ENCODE results near the gene RASA1. TPM values are rescaled to one million over a fixed set of nuclear protein-coding genes. Genes with fewer than 3 reads are reported as not detected.

RASA1 gene
- total RNA-seq, 1 donor from 2014 or later = 53.8 TPM

DNA sequence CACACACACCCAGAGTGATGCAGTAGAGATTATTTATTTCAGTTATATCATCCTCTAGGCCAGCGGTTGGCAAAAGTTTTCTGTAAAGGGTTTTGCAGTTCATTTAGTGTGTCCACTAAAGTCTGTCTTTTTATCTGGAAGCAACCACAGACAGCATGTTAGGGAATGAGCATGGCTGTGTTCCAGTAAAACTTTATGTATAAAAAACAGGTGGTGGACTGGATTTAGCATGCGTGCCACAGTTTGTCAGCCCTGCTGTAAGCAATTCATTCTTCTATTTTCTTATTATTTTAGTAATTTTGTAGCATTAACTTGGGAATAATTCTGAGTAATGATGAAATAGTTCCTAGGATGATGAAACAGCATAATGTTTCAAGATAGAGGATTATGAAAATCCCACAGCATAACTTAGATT lies 93.4 kb downstream of the RASA1 start:
- DNase-seq (ENCODE audit: low read depth) = no peak

DNA sequence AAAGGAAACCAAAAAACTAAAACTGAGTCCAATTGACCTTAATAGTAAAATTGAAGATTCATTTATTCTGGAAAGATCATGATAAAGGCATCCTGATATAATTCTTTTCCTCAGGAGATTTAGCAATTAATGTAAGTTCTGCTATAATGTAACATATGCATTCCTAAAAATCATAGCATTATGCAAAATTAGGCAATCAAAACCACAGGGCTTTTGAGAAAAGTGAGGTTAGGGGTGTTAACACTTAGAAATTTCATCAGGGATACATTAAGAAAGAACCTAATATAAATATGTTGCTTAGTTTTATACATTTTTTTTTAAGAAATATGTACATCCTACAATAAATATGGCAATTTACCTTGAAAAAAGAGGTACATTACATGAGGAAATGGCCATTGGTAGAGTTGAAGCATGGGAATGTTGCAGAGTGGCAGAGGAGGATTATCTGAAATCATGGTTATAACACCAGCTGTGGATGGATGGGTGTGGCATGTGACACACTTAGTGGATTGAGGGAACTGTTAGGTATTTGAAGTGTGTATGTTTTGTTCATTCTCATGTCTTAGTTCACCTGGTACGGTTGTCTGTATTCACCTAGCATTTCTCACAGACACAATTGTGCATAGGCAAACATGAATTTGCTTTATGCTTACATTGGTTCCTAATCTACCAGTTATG lies 94.0 kb downstream of the RASA1 start:
- no peak for DNase-seq (ENCODE audit: low read depth)

DNA sequence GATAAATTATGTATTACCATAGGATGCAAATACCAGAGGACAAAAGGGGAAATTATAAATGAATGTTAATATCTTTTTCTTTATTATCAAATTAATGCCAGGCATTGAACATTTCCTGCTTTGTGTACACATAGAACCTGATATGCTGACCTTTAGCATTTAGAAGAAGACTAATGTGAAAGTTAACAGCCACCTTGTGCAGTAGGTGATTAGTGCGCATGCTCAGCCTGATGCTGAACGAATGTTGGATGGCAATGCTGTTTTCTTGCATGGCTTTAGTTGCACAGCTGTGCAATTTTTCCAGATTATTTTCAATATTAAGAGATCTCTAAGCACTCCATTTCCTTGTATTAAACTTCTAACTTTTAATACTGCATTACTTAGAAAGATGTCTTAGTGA lies 99.6 kb downstream of the RASA1 start:
- no peak for DNase-seq (ENCODE audit: low read depth)

GRCh38 chr5:87368601-87369000 lies 100.9 kb downstream of the RASA1 start:
- DNase-seq (ENCODE audit: low read depth) = no peak

- DNase-seq (ENCODE audit: low read depth) = no peak
Measured at GRCh38 chr5:87369431-87369830, 101.7 kb downstream of the RASA1 start.

DNA sequence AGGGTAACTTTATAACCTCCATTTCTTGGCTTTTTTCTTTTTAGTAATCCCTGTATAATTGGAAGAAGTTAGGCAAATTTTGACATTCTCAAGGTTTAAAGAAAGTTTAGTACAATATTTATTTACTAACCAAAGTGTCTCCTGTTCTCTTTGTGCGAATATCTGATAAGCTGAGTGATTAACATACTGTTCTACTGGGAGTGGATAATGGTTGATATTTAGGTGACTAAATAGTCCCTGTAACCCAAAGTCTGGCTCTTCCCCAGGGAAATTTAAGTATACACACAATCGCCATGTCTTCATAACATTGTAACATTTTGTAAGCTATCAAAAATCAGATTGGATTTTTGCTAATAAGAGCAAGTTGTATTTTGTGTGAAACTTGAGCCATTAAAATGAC lies 105.0 kb downstream of the RASA1 start:
- no peak for DNase-seq (ENCODE audit: low read depth)

DNA sequence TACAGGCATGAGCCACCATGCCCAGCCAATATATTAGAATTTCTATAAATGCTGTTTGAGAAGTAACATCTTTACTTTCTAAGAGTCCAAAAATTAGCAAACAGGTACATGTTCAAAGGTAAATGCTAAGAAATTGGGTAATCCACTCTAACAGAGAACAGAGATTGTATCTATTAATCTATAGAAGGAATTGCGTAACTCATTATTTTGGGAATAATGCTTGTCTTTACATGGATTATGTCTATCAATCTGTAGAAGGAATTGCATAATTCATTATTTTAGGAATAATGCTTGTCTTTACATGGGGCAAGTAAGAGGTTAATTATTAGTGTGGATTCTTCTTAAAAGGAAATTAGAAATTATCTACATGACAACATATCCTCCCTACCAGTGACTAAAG lies 114.5 kb downstream of the RASA1 start:
- no peak for DNase-seq (ENCODE audit: low read depth)

- peak; percentile 27 for DNase-seq (ENCODE audit: low read depth)
Measured at GRCh38 chr5:87383216-87383615, 115.5 kb downstream of the RASA1 start.

DNA sequence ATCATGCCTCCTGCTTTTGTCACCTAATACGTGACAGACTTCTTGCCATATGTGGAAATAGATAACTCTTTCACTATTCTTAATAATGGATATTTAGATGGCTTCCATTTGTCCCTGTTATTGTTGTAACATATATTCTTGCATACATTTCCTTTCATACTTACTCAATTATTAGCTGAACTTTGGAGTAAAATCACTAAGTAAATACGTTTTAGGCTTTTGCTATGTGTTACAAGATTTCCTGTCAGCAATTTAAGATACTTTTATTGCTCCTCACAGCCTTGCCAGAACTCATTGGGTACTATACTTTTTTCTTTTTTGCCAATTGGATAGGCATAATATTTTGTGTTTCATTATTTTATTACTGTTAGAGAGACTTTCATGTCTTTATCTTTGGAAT lies 118.1 kb downstream of the RASA1 start:
- no peak for DNase-seq (ENCODE audit: low read depth)

GRCh38 chr5:87388129-87388528 lies 120.4 kb downstream of the RASA1 start:
- DNase-seq (ENCODE audit: low read depth) = no peak

- DNase-seq (ENCODE audit: low read depth) = no peak
Measured at GRCh38 chr5:87389296-87390034, 121.8 kb downstream of the RASA1 start.

- no peak for DNase-seq (ENCODE audit: low read depth)
Measured at GRCh38 chr5:87390075-87390474, 122.4 kb downstream of the RASA1 start.

- no peak for DNase-seq (ENCODE audit: low read depth)
Measured at GRCh38 chr5:87390576-87391199, 123.0 kb downstream of the RASA1 start.

DNA sequence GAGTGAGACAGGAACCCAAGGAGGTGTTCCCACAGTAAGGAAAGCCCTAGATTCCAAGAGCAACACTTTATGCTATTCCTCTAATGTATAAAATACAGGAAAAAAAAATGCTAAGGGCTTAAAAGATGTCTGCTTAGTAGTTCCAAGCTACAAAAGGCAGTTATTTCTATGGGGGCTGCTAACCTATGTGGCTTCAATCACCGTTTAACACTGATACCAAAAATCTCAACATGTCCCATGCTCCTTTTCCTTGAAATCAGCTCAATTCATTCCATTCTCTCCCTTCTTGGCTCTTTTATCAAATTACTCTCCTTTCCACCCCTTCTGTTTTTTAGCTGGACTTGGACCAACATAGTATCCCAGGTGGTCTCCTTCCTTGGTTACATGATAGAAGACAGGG lies 124.5 kb downstream of the RASA1 start:
- no peak for DNase-seq (ENCODE audit: low read depth)

- DNase-seq (ENCODE audit: low read depth) = no peak
Measured at GRCh38 chr5:87392801-87393200, 125.1 kb downstream of the RASA1 start.

DNA sequence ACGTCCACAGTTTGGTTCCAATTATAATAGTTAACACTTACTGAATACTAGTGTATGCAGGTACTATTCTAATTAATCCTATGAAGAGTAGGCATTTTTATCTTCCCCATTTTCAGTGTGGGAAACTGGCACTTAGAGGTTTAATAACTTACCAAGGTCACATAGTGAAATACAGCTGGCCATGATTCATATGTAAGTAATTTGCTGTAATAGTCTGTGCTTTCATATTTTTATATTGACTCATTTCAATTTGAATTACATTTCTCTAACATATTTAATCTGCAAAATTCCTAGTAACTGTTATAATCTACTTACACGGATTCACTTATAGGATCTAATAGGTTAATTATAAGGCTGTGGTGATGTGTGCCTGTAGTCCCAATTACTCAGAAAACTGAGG lies 125.6 kb downstream of the RASA1 start:
- DNase-seq (ENCODE audit: low read depth) = peak; percentile 93

GRCh38 chr5:87394411-87395165 lies 126.9 kb downstream of the RASA1 start:
- DNase-seq (ENCODE audit: low read depth) = peak; percentile 95

DNA sequence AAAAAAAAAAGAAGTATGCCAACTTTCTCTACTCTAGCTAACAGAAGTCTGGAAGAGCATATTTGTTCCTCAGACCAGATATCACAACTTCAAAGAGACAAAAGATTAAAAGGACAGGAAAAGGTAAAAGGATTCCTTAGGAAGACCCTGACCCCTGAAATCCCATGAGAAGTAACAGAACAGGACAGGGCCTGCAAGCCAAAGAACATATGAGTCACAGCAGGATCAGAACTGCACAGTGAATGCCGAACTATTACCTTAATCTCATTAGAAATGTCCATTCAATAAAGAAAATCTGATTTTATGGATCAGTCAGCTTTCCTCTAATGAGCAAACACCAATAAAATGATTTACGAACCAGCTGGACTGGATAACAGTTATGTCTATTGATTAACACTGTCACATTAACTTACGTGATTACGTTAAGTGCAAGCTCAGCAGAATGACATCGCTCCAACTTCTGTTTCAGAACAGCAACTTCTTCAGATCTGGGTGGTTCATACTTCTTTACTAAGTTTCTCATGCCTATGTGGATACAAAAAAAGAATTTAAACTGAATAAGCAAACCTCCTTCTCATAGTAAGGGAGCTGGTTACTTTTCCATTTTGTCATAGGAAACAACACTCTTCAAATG lies 131.4 kb downstream of the RASA1 start:
- no peak for DNase-seq (ENCODE audit: low read depth)

DNA sequence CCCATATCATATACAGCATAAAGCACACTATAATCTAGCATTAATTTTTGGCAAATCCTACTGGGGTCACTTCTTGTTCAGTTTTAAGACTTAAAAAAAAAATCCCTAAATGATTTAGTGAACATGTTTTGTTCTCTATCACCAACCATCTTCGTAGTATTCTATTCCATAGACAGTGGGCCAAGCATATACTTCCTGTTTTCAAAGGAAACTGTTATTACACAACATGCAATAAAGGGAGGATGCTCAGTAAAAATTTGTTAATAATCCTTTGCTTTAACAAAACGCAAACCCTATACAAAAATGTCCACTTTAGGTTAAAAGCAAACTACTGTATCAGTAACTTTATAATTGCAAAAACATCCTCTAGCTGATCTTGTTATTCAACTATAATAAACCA lies 132.0 kb downstream of the RASA1 start:
- no peak for DNase-seq (ENCODE audit: low read depth)

DNA sequence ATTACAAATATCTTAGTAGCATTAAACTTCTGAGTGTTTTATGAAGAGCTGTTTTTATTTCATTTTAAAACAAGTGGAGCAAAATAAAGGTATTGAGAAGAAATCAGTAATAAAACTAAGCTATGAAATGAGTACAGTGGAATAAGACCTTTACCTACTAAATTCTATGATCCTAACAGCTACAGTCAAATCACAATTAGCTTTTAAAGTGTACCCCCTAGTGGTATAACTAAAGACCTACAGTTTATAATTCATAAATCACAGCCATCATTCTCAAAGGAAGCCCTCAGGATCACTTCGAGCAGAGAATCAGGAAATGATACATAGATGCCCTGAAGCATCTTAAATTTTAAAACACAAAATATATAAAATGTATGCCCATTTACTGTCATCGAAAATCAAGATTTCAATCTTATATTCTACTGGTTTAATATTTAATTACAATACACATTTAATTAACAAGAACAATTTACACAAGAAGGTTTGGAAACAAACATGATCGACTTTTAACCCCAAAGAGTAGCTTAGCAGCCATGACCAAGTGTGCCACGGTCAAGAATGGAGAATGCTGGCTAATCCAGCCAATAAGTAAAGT lies 132.7 kb downstream of the RASA1 start:
- DNase-seq (ENCODE audit: low read depth) = peak; percentile 57

DNA sequence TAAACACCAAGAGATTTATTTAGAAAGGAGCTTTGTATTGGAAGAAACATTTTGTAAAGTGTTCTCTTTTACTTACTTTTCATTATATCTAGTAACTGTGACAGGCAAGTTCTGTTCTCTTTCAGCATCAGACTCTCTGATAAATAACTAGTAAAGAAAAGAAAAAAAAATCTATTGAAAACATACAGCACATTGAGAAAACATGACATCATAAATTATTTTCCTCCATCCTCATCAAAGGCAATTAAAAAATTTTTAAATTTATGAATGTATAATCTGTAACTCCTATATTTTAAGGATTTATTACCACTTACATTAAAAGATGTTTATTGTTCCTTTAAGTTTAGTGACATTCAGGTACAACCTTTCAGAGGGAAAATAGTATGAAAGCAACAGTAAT lies 133.9 kb downstream of the RASA1 start:
- DNase-seq (ENCODE audit: low read depth) = no peak

GRCh38 chr5:87403409-87403808 lies 135.7 kb downstream of the RASA1 start:
- no peak for DNase-seq (ENCODE audit: low read depth)
